Tongue (tissue), 2 donors: Measurements from ENCODE around the gene POMC. TPM values are rescaled to one million over a fixed set of nuclear protein-coding genes. Genes with fewer than 3 reads are reported as not detected.
A peak's percentile ranks its signal among the peaks of the same experiment; 100 is the strongest.
"Not testable (repeated sequence)": the region's sequence is repeated elsewhere in the genome, so short reads cannot be mapped to it uniquely, and the experiment has no call there.

Experiments used
- DNase-seq: peaks from one replicate; pipeline ENCODE4 v3.0.0-alpha.2; 2015
- total RNA-seq: library from RNA; depleted of rRNA; stranded (reverse); fragments of >200 nt; gene quantifications from one replicate; pipeline ENCODE4 v1.2.3, GENCODE V29; 2014

POMC gene
- total RNA-seq: 7.7 TPM

- DNase-seq: peak; percentile 47
Observed at GRCh38 chr2:25168256-25169072, at the start of gene POMC. Gene POMC (minus strand): TSS chr2:25168580. CDS start chr2:25164772, 3,808 bp downstream.

DNA sequence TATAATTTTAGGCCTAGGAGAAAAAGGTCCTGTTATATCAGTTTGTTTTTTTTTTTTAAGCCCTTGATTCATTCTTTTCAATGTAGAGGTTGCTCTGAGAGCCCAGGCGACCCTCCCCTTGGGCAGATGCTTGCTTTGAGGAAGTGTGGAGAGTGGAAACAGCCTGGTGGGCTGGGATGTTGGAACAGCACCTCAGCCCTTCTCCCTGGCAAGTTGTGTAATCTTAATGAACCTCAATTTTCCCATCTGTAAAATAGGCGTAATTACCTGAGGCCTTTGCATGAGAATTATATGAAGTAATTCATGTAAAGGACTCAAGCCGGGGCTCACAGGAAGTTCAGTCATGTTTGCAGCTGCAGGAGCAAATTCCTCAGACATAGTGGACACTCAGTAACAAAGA, 49.7 kb upstream of the POMC start:
- no peak for DNase-seq

- peak; percentile 95 for DNase-seq
Observed at GRCh38 chr2:25215948-25216679, 47.7 kb upstream of the POMC start.

DNA sequence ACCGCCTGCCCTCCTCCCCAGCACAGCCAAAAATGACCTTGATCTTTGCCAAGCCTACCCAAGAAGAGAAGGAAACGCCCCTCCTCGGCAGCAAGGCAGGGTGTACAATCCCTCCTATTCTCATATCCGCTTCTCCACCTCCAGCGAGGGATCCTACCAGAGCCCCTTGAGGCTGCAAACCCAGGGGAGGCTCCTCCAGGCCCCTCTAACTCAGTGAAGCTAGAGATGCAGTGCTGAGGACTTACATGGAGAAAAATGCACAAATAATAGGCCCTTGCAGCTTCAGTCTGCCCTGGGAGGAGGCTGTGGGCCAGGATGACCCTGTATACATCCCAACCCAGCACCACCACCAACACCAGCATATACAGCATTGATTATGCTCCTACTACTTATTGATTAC, 46.9 kb upstream of the POMC start:
- no peak for DNase-seq

DNA sequence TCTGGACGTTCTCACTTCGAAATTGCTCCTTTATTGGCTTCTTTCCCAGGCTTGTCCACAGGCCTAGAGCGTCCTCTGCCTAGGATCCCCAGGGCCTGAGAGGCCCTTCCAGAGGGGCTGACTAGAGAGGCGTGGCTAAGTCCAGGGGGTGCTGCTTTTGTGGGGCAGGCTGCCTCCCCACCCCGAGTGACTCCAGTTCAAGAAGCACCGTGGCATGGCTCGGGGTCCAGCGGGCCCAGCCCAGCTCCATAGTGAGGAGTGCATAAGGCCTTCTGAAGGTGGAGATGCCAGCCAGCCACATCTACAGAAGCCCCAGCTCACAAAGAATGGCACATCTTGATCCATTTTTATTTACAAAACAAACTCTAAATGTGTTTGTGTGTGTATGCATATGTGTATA, 44.8 kb upstream of the POMC start:
- no peak for DNase-seq

DNA sequence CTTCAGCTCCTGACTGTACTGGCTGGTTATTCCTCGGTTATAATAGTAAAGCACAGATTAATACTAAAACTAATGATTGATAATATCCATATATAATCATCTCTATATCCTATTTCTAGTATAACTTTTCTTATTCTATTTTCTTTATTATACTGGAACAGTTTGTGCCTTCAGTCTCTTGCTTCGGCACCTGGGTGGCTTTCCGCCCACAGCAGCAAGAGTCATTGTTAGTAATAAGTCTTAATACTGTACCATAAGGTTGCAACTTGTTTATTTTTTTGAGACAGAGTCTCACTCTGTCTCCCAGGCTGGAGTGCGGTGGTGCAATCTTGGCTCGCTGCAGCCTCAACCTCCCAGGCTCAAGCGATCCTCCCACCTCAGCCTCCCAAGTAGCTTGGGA, 42.5 kb upstream of the POMC start:
- DNase-seq: not testable (repeated sequence)

DNA sequence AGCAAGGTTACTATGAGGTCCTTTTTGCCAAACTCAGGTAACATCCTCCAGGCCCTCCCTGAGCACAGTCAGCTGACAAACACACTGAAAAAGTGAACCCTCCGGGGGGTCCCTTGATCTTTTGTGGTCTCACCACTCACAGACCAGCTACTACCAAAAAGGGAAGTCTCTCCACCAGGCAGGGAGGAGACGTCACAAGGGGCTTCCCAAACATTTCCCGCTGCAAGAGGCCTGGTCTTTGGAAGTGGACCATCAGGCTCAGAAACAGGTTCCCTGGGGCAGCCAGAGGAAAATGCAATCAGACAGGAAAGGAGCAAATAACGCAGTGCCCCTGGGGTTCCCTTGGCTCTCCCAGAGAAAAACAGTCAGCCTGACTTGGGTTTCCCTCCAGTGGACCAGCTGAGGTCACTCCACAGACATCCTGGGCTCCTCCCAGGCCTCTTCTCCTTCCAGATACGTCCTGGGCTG, 38.7 kb upstream of the POMC start:
- DNase-seq: no peak

DNA sequence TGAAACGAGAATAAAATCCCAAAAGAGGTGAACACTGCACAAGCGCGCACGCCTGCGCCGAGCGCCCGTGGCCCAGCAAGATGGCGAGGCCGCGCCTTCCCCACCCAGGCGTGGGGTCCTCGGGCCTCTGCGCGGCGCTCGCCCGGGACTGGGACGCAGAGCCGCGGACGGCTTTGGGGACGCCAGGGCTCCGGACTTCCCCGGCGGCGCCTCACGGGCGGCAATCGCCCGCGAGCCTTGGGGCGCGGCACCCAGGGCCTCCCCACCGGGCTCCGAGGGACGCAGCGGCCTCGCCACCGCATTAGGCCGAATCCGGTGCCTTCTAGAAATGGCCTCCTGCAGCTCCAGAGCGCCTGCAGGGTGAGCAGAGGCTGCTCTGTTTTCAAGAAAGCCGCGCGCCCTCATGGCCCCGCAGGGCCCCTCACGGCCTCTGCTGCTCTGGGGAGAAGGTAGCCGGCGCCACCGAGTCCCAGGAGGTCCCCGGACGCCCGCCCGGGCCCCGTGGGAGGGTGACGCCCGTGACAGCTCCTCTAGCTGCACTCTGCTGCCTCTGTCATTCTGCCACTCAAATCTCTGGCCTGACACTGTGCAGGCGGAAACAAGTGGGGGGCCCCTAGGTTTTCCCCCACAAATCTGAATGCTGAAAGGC, 35.9 kb upstream of the POMC start:
- DNase-seq: peak; percentile 41

DNA sequence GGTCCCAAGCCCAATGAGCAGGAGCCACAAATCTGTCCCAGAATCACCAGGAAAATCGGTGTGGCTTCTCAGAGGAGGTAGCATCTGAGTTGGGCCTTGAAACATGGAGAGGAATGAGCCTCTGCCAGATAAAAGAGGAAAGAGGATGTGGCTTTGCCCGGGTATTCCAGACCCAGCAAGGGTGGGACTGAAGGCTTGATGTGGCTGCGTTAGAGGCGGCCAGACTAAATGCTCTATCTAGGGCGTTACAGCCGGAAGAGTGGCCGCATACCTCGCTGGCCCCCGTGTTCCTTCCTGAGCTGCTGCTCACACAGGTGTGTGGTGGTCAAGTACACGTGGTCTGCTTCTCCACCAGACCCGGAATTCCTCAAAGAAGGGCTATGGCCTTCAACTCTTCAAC, 33.9 kb upstream of the POMC start:
- no peak for DNase-seq

GRCh38 chr2:25201794-25202193, 33.4 kb upstream of the POMC start:
- no peak for DNase-seq

GRCh38 chr2:25201265-25201664, 32.9 kb upstream of the POMC start:
- no peak for DNase-seq

- DNase-seq: no peak
Observed at GRCh38 chr2:25198576-25198975, 30.2 kb upstream of the POMC start.

GRCh38 chr2:25198209-25198525, 29.8 kb upstream of the POMC start:
- DNase-seq: no peak

DNA sequence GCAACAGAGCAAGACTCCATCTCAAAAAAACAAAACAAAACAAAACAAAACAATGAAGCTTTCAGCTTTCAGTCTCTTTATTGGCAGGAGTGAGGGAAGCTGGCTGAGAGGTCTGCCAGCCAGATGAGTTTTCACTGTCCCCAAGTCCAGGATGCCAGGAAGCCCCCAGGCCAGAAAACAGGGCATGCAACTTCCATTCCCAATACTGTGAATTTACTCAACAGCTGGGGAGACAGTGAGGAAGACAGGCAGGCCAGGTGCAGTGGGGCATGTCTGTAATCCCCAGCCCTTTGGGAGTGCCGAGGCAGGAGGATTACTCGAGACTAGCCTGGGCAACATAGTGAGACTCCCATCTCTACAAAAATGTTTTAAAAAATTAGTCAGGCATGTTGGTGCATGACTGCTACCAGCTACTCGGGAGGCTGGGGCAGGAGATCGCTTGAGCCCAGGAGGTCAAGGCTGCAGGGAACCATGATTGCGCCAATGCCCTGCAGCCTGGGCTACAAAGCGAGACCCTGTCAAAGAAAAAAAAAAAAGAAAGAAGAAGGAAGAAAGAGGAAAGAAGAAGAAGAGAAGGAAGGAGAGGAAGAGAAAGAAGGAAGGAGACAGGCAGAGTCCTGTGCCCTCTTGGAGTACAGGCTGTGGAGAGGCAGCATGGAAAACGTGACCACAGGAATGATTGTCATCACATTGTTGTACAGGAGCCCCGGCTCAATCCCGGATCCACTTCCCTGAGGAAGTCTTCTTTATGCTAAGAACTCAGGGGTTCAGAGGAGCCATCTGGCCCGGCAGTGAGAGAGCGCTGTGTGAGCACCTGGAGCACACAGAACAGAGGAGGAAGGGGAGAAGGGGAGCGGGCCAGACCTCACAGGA, 29.2 kb upstream of the POMC start:
- DNase-seq: peak; percentile 60

GRCh38 chr2:25194576-25195122, 26.3 kb upstream of the POMC start:
- DNase-seq: no peak

DNA sequence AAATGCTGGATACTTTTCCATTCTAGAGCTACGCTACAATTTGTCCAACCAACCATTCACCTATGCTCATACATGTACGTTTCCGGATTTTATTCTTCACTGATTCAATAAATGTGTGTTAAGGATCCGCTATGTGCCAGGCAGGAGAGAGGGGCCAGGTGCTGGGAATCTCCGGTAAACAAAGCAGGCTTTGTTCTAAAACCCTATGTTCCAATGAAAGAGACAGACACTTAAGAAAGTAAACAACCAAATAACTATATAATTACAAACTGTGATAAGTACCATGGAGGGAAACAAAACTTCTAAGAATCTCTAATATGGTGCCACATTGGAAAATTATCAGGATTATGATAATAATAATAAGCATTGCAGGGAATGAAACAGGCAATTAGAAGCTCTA, 22.2 kb upstream of the POMC start:
- no peak for DNase-seq

- no peak for DNase-seq
Observed at GRCh38 chr2:25188405-25188804, 20.0 kb upstream of the POMC start.

- no peak for DNase-seq
Observed at GRCh38 chr2:25187729-25188350, 19.5 kb upstream of the POMC start.

DNA sequence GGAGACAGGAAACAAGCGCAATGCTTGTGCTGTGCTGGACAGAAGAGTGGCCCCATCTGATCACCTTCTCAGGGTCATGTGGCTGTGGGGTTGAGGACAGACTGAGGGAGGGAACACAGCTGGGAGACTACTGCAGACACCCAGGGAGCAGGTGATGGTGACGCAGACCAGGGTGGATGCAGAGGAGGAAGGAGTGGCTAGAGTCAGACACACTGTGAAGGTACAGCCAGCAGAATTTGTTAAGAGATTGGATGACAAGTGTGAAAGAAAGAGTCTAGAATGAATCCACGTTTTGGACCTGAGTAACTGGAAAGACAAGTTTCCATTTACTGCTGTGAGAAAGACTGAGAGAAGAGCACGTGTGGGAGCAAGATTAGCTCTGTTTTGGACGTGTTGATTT, 15.9 kb upstream of the POMC start:
- peak; percentile 70 for DNase-seq

DNA sequence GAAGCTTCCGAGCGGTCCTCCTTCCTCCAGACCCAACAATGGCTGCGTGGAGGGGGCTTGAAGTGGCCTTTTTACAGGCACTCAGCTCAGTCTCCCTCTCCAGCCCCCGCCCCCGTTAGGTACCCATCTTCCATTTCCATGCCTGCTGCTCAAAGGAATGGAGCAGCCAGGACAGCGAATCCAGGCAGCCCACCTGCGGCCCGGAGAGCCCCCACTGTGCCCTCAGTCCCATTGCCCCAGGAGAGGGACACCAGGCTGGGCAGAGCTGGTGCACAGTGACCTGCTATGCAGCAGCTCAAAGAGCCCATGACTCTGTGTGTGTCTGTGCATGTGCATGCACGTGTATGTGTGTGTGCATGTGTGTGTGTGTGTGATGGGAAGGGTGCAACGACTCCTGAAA, 10.6 kb upstream of the POMC start:
- no peak for DNase-seq

- DNase-seq: no peak
Observed at GRCh38 chr2:25177211-25177611, 8.8 kb upstream of the POMC start.
